ENCODE results near the gene SMIM38. TPM values are rescaled to one million over a fixed set of nuclear protein-coding genes. Genes with fewer than 3 reads are reported as not detected.

The SMIM38 gene
- total and polyA plus RNA-seq, 4 donors = 0.19 to 1.2 (median 0.59) TPM

- Histone ChIP-seq H3K4me3 (ENCODE audit: low read depth, low read length) (no peak overlapping the region), H3K9me3 (ENCODE audit: control insufficient read depth, insufficient read depth, low read length) (no peaks in the 10 kb centered on the region), H3K4me1 (ENCODE audit: control insufficient read depth, insufficient read depth, low read length) (peaks cover 66% of the 10 kb centered on the region), H3K27me3 (ENCODE audit: control insufficient read depth, insufficient read depth, low read length) (peaks cover 9% of the 10 kb centered on the region), H3K36me3 (ENCODE audit: control insufficient read depth, insufficient read depth, low read length) (peaks cover 9% of the 10 kb centered on the region), H3K27ac (ENCODE audit: low read depth, low read length) (peak overlapping the region; percentile 96)
- 67% methylated on average over 15 of the region's 15 CpGs for WGBS (ENCODE audit: insufficient coverage)
- DNase-seq (ENCODE audit: low read depth in 4 of 6, low spot score in 6 of 6) = no peak
These were observed 979 bp downstream of the SMIM38 start for GRCh38 chr11:69156673-69157155.

DNA sequence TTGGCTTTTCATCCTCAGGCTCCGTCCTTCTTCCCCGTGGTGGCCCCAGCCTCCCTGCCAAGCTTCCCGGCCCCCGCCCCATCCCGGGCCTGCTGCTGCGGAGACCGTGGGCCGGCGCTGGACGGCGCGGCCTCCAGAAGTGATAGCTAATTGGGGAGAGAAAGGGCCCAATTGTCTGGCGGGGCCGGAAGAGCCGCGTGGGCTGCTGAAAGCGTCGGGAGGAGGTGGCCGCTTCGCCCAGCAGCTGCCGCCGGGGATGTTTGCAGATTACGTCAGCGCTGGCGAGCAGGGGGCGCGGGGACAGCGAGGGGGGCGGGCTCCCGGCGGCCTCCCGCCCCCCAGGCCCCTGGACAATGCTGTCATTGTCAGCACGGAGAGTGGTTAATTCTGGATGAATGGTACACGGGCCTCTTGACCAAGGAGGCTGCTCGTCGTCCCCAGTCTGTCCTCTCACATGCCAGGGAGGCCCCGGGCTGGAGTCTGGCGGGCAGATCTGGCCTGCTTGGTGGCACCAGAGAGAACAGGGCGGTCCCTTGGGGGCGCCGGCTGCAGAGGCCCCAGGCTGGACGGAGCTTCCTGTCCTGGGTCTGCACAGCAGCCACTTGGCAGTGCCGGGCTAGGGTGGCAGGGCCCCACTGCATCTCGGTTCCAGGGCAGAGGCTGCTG, 1.6 kb downstream of the SMIM38 start:
- Histone ChIP-seq H3K27ac (ENCODE audit: low read depth, low read length) (peak overlapping the region; percentile 96), H3K27me3 (ENCODE audit: control insufficient read depth, insufficient read depth, low read length) (peaks cover 9% of the 10 kb centered on the region), H3K36me3 (ENCODE audit: control insufficient read depth, insufficient read depth, low read length) (peaks cover 9% of the 10 kb centered on the region), H3K9me3 (ENCODE audit: control insufficient read depth, insufficient read depth, low read length) (no peaks in the 10 kb centered on the region), H3K4me1 (ENCODE audit: control insufficient read depth, insufficient read depth, low read length) (peaks cover 63% of the 10 kb centered on the region), H3K4me3 (ENCODE audit: low read depth, low read length) (no peak overlapping the region)
- peak; percentile 47 to 92 (median 64) for DNase-seq (ENCODE audit: low read depth in 4 of 6, low spot score in 6 of 6)
- 8% methylated on average over 44 of the region's 44 CpGs for whole genome bisulfite sequencing (ENCODE audit: insufficient coverage)

DNA sequence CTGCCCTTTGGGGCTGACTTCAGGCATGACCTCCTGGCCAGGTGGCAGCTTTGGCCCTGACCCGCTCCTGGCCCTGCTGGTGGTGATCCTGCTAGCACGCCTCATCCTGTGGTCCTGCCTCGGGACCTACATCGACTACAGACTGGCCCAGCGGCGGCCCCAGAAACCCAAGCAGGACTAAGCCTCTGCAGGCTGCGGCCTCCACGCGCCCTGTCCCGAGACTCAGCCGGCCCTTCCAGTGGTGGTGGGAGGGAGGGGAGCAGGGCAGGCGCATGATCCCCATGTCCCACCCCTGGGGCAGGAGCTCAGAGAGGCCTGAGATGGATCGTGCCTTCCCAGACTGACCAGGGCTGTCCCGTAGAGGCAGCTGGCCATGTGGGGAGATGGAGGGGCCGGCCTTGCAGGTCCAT, 2.1 kb downstream of the SMIM38 start:
- Histone ChIP-seq H3K27ac (ENCODE audit: low read depth, low read length) (peak overlapping the region; percentile 96), H3K9me3 (ENCODE audit: control insufficient read depth, insufficient read depth, low read length) (no peaks in the 10 kb centered on the region), H3K4me1 (ENCODE audit: control insufficient read depth, insufficient read depth, low read length) (peaks cover 58% of the 10 kb centered on the region), H3K27me3 (ENCODE audit: control insufficient read depth, insufficient read depth, low read length) (peaks cover 9% of the 10 kb centered on the region), H3K36me3 (ENCODE audit: control insufficient read depth, insufficient read depth, low read length) (peaks cover 9% of the 10 kb centered on the region), H3K4me3 (ENCODE audit: low read depth, low read length) (no peak overlapping the region)
- 77% methylated on average over 11 of the region's 15 CpGs for WGBS (ENCODE audit: insufficient coverage)
- DNase-seq (ENCODE audit: low read depth in 4 of 6, low spot score in 6 of 6) = no peak

GRCh38 chr11:69158301-69159149, 2.8 kb downstream of the SMIM38 start:
- Histone ChIP-seq H3K9me3 (ENCODE audit: control insufficient read depth, insufficient read depth, low read length) (peaks cover 5% of the 10 kb centered on the region), H3K27ac (ENCODE audit: low read depth, low read length) (peak overlapping the region; percentile 96), H3K4me1 (ENCODE audit: control insufficient read depth, insufficient read depth, low read length) (peaks cover 51% of the 10 kb centered on the region), H3K36me3 (ENCODE audit: control insufficient read depth, insufficient read depth, low read length) (peaks cover 9% of the 10 kb centered on the region), H3K4me3 (ENCODE audit: low read depth, low read length) (no peak overlapping the region), H3K27me3 (ENCODE audit: control insufficient read depth, insufficient read depth, low read length) (peaks cover 7% of the 10 kb centered on the region)
- WGBS (ENCODE audit: insufficient coverage) = 83% methylated on average over 20 of the region's 21 CpGs
- peak in 1 of 6 donors; percentile 4 for DNase-seq (ENCODE audit: low read depth in 4 of 6, low spot score in 6 of 6)

DNA sequence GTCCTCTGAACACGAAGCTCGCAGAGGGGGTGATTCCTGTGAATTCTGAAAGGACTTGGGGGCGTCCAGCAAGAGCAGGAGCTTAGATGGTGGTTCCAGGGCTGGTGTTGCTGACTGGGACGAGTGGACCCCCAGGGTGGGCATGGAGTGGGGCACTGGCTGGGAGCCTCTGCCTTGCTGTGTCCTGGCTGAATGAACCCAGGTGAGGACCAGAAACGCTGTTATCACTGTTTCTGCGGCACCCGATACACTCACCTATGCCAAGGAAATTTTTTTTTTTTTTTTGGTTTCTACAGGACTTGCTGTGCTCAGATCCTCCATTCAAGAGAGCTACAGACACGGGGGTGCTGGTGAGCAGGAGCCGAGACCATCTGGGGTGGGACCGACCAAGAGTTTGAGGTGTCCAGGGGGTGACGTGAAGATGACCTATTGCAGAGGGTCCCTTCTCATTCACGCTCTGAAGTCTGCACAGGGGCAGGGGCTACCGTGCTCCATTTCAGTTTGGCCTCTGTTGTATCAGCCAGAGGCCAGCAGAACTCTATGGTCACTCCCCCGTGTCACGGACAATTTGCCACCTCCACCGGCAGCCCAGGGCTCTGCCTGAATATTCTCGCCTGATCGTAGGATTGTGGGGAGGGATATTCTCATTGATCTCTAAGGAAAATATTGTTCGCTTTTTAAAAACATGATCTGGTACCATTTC, 3.6 kb downstream of the SMIM38 start:
- H3K27ac ChIP-seq (ENCODE audit: low read depth, low read length) = no peak overlapping the region
- 95% methylated on average over 13 of the region's 19 CpGs for WGBS (ENCODE audit: insufficient coverage)
- peaks cover 9% of the 10 kb centered on the region for H3K36me3 ChIP-seq (ENCODE audit: control insufficient read depth, insufficient read depth, low read length)
- H3K4me1 ChIP-seq (ENCODE audit: control insufficient read depth, insufficient read depth, low read length) = peaks cover 49% of the 10 kb centered on the region
- H3K4me3 ChIP-seq (ENCODE audit: low read depth, low read length) = no peak overlapping the region
- no peak for DNase-seq (ENCODE audit: low read depth in 4 of 6, low spot score in 6 of 6)
- H3K9me3 ChIP-seq (ENCODE audit: control insufficient read depth, insufficient read depth, low read length) = peaks cover 7% of the 10 kb centered on the region
- peaks cover 5% of the 10 kb centered on the region for H3K27me3 ChIP-seq (ENCODE audit: control insufficient read depth, insufficient read depth, low read length)

GRCh38 chr11:69160296-69161116, 4.8 kb downstream of the SMIM38 start:
- H3K27me3 ChIP-seq (ENCODE audit: control insufficient read depth, insufficient read depth, low read length) = peaks cover 4% of the 10 kb centered on the region
- H3K36me3 ChIP-seq (ENCODE audit: control insufficient read depth, insufficient read depth, low read length) = peaks cover 9% of the 10 kb centered on the region
- 81% methylated on average over 9 of the region's 15 CpGs for WGBS (ENCODE audit: insufficient coverage)
- H3K27ac ChIP-seq (ENCODE audit: low read depth, low read length) = no peak overlapping the region
- no peak for DNase-seq (ENCODE audit: low read depth in 4 of 6, low spot score in 6 of 6)
- peaks cover 40% of the 10 kb centered on the region for H3K4me1 ChIP-seq (ENCODE audit: control insufficient read depth, insufficient read depth, low read length)
- no peak overlapping the region for H3K4me3 ChIP-seq (ENCODE audit: low read depth, low read length)
- H3K9me3 ChIP-seq (ENCODE audit: control insufficient read depth, insufficient read depth, low read length) = peaks cover 7% of the 10 kb centered on the region

DNA sequence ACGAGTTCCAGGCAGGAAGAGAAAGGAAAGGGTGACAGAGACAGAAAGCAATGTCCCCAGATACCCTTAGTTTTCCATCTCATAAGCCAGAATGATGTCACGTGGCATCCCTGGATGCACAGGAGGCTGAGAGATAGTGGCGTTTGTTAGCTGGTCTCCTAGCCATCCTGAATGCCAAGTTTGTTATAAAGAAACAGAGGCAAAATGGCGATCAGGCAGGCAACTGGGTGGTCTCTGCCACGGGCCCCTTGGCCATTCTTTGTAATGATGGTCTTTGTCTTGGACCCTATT, 5.3 kb downstream of the SMIM38 start:
- DNase-seq (ENCODE audit: low read depth in 4 of 6, low spot score in 6 of 6) = no peak
- H3K9me3 ChIP-seq (ENCODE audit: control insufficient read depth, insufficient read depth, low read length) = peaks cover 7% of the 10 kb centered on the region

DNA sequence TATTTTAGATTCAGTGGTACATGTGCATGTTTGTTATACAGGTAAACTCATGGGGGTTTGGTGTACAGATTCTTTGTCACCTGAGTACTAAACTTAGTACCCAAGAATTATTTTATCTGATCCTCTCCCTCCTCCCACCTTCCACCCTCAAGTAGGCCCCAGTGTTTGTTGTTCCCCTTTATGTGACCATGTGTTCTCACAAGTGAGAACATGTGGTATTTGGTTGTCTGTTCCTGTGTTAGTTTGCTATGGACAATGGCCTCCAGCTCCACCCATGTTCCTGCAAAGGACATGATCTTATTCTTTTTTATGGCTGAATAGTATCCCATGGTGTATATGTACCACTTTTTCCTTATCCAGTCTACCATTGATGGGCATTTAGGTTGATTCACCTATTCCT, 6.8 kb downstream of the SMIM38 start:
- no peak overlapping the region for H3K27ac ChIP-seq (ENCODE audit: low read depth, low read length)
- no peak for DNase-seq (ENCODE audit: low read depth in 4 of 6, low spot score in 6 of 6)
- peaks cover 29% of the 10 kb centered on the region for H3K4me1 ChIP-seq (ENCODE audit: control insufficient read depth, insufficient read depth, low read length)
- H3K4me3 ChIP-seq (ENCODE audit: low read depth, low read length) = no peak overlapping the region
- H3K36me3 ChIP-seq (ENCODE audit: control insufficient read depth, insufficient read depth, low read length) = peaks cover 5% of the 10 kb centered on the region
- H3K9me3 ChIP-seq (ENCODE audit: control insufficient read depth, insufficient read depth, low read length) = peaks cover 7% of the 10 kb centered on the region
- H3K27me3 ChIP-seq (ENCODE audit: control insufficient read depth, insufficient read depth, low read length) = peaks cover 2% of the 10 kb centered on the region

More for the DNA sequence above, 5.3 kb downstream of the SMIM38 start:
- Histone ChIP-seq H3K4me1 (ENCODE audit: control insufficient read depth, insufficient read depth, low read length) (peaks cover 35% of the 10 kb centered on the region), H3K27ac (ENCODE audit: low read depth, low read length) (no peak overlapping the region), H3K4me3 (ENCODE audit: low read depth, low read length) (no peak overlapping the region), H3K27me3 (ENCODE audit: control insufficient read depth, insufficient read depth, low read length) (peaks cover 4% of the 10 kb centered on the region), H3K36me3 (ENCODE audit: control insufficient read depth, insufficient read depth, low read length) (peaks cover 9% of the 10 kb centered on the region)
- 91% methylated on average over 2 of the region's 5 CpGs for WGBS (ENCODE audit: insufficient coverage)

DNA sequence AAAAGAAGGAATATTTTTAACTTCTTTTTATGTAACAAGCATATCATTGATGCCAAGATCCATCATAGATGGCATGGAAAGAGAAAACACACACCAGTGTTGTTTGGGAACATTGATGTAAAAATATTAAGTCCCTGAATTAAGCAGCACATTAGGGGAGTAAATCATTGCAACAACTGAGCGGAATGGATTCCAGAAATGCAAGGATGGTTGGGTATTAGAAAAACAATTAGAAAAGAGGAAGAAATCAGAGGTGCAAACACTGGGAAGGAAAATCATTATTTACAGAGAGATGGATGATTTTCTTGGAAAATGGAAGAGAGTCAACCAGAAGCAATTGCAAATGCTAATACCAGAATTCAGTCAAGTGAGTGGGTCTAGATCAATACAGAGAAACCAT, 8.1 kb downstream of the SMIM38 start:
- H3K4me3 ChIP-seq (ENCODE audit: low read depth, low read length) = no peak overlapping the region
- no peaks in the 10 kb centered on the region for H3K36me3 ChIP-seq (ENCODE audit: control insufficient read depth, insufficient read depth, low read length)
- H3K9me3 ChIP-seq (ENCODE audit: control insufficient read depth, insufficient read depth, low read length) = peaks cover 7% of the 10 kb centered on the region
- DNase-seq (ENCODE audit: low read depth in 4 of 6, low spot score in 6 of 6) = no peak
- 100% methylated on average over 1 of the region's 1 CpG for WGBS (ENCODE audit: insufficient coverage)
- no peaks in the 10 kb centered on the region for H3K27me3 ChIP-seq (ENCODE audit: control insufficient read depth, insufficient read depth, low read length)
- no peak overlapping the region for H3K27ac ChIP-seq (ENCODE audit: low read depth, low read length)
- peaks cover 15% of the 10 kb centered on the region for H3K4me1 ChIP-seq (ENCODE audit: control insufficient read depth, insufficient read depth, low read length)

Data from spinal cord (tissue), 10 donors.